ENCODE measurements around the gene GALNT3. TPM values are rescaled to one million over a fixed set of nuclear protein-coding genes. Genes with fewer than 3 reads are reported as not detected.

GALNT3 gene
- total RNA-seq, 1 donor from 2014 or later = 8.7 TPM

- DNase-seq = no peak
These were observed 2.1 kb upstream of the GALNT3 start for GRCh38 chr2:165796129-165796528.

- no peak for DNase-seq
These were observed 964 bp upstream of the GALNT3 start for GRCh38 chr2:165795011-165795410.

GRCh38 chr2:165794536-165794928 is 485 bp upstream of the GALNT3 start:
- DNase-seq = peak; percentile 45

- peak; percentile 20 for DNase-seq
These were observed 777 bp downstream of the GALNT3 start for GRCh38 chr2:165793161-165793778.

- DNase-seq = no peak
These were observed 2.0 kb downstream of the GALNT3 start for GRCh38 chr2:165792104-165792454.

GRCh38 chr2:165791421-165792103 is 2.5 kb downstream of the GALNT3 start:
- no peak for DNase-seq

- no peak for DNase-seq
These were observed 3.6 kb downstream of the GALNT3 start for GRCh38 chr2:165790466-165790865.

GRCh38 chr2:165787334-165787733 is 6.7 kb downstream of the GALNT3 start:
- DNase-seq = no peak

- no peak for DNase-seq
These were observed 14.3 kb downstream of the GALNT3 start for GRCh38 chr2:165779706-165780105.

GRCh38 chr2:165778653-165779451 is 15.2 kb downstream of the GALNT3 start:
- DNase-seq = no peak

GRCh38 chr2:165778187-165778556 is 15.9 kb downstream of the GALNT3 start:
- DNase-seq = no peak

GRCh38 chr2:165777522-165778186 is 16.4 kb downstream of the GALNT3 start:
- no peak for DNase-seq

GRCh38 chr2:165776796-165777195 is 17.3 kb downstream of the GALNT3 start:
- no peak for DNase-seq

- DNase-seq = no peak
These were observed 18.0 kb downstream of the GALNT3 start for GRCh38 chr2:165776013-165776412.

- no peak for DNase-seq
These were observed 20.4 kb downstream of the GALNT3 start for GRCh38 chr2:165773684-165774083.

- DNase-seq = no peak
These were observed 21.9 kb downstream of the GALNT3 start for GRCh38 chr2:165772183-165772582.

- no peak for DNase-seq
These were observed 27.6 kb downstream of the GALNT3 start for GRCh38 chr2:165766326-165766927.

- DNase-seq = no peak
These were observed 31.3 kb downstream of the GALNT3 start for GRCh38 chr2:165762723-165763122.

GRCh38 chr2:165757906-165758675 is 36.0 kb downstream of the GALNT3 start:
- DNase-seq = peak; percentile 17

- DNase-seq = no peak
These were observed 47.5 kb downstream of the GALNT3 start for GRCh38 chr2:165746501-165746900.

- DNase-seq = peak; percentile 30
These were observed 48.1 kb downstream of the GALNT3 start for GRCh38 chr2:165745916-165746315.

GRCh38 chr2:165743442-165743841 is 50.6 kb downstream of the GALNT3 start:
- DNase-seq = no peak

Data from tongue (tissue), 2 donors.